Fibroblast of the aortic adventitia (primary cell): ENCODE data around the gene AWAT1. TPM values are rescaled to one million over a fixed set of nuclear protein-coding genes. Genes with fewer than 3 reads are reported as not detected.

Experiments
- DNase-seq: peaks from one replicate; pipeline ENCODE4 v3.0.0-alpha.2; 2010; ENCODE audit warnings: low read depth
- H3K4me3 ChIP-seq: 2 replicates; pipeline ENCODE4 v1.5.1; 2011; ENCODE audit warnings: low read depth, mild to moderate bottlenecking, control low read depth, low read length, moderate library complexity
- total RNA-seq: library from RNA; depleted of rRNA; stranded (reverse); fragments of >200 nt; gene quantifications from 2 replicates; pipeline ENCODE4 v1.2.3, GENCODE V29; 2012; ENCODE audit warnings: low replicate concordance
- TF ChIP-seq, protein P1 (sequence below): IDR thresholded peaks from 2 replicates; pipeline ENCODE4 v1.5.1; 2011; ENCODE audit warnings: mild to moderate bottlenecking, low read length, control low read depth, inconsistent platforms; ENCODE audit not compliant: insufficient read depth

Gene AWAT1
- total RNA-seq, 1 donor, result not detected

GRCh38 chrX:70247252-70247651, 12.8 kb downstream of the AWAT1 start:
- DNase-seq, result no peak
- H3K4me3 ChIP-seq, result no peak overlapping the region
- TF ChIP-seq, protein P1, sequence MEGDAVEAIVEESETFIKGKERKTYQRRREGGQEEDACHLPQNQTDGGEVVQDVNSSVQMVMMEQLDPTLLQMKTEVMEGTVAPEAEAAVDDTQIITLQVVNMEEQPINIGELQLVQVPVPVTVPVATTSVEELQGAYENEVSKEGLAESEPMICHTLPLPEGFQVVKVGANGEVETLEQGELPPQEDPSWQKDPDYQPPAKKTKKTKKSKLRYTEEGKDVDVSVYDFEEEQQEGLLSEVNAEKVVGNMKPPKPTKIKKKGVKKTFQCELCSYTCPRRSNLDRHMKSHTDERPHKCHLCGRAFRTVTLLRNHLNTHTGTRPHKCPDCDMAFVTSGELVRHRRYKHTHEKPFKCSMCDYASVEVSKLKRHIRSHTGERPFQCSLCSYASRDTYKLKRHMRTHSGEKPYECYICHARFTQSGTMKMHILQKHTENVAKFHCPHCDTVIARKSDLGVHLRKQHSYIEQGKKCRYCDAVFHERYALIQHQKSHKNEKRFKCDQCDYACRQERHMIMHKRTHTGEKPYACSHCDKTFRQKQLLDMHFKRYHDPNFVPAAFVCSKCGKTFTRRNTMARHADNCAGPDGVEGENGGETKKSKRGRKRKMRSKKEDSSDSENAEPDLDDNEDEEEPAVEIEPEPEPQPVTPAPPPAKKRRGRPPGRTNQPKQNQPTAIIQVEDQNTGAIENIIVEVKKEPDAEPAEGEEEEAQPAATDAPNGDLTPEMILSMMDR, result no peak

DNA sequence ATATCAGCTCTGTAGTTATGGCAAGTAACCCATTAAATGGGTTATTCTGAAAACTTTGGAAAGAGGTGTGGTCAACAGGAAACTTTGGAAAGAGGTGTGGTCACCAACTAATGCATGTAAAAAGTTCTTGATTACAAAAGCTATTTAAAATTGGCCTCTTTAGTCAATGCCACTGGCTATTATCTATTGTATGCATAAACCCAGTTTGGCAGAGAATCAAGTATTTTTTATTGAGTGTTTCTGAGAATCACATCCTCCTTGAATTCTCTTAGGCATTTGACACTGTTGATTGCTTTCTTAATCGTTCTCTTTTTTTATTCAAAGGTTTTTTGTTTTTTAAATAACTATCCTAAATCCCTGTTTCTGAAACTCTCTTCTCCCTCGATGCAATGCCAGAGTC, 18.0 kb downstream of the AWAT1 start:
- no peak for DNase-seq
- TF ChIP-seq, protein P1, result no peak
- H3K4me3 ChIP-seq, result no peak overlapping the region

- no peak overlapping the region for H3K4me3 ChIP-seq
- TF ChIP-seq, protein P1, result no peak
- no peak for DNase-seq
Measured at GRCh38 chrX:70253377-70254062, 19.1 kb downstream of the AWAT1 start.

GRCh38 chrX:70254063-70254400, 19.6 kb downstream of the AWAT1 start:
- TF ChIP-seq, protein P1, result no peak
- no peak for DNase-seq
- no peak overlapping the region for H3K4me3 ChIP-seq

- TF ChIP-seq, protein P1, result no peak
- DNase-seq, result no peak
- H3K4me3 ChIP-seq, result no peak overlapping the region
Measured at GRCh38 chrX:70254909-70255308, 20.5 kb downstream of the AWAT1 start.

DNA sequence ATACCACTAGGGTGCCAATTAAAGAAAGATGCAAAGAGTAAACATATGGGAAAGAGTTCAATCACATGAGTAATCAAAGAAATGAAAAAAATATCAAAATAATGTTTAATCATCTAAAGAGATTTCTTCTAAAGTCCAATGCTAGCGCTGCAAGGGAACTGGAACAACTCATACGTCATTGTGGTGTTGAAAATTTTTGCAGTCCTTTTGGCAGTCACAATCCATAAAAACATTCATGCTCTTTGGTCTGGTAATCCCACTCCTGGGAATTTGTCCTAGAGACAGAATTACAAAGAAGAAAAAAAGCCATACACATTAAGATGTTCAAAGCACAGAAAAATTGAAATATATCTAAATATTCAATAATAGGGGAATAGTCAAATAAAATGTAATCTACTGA, 21.0 kb downstream of the AWAT1 start:
- no peak overlapping the region for H3K4me3 ChIP-seq
- TF ChIP-seq, protein P1, result no peak
- no peak for DNase-seq
